Measurements from ENCODE around the gene TGIF1. TPM values are rescaled to one million over a fixed set of nuclear protein-coding genes. Genes with fewer than 3 reads are reported as not detected.
"Not testable (repeated sequence)": the region's sequence is repeated elsewhere in the genome, so short reads cannot be mapped to it uniquely, and the experiment has no call there.

Gene TGIF1
- total RNA-seq (2014; rRNA removed; shearing (Covaris generic)) = 241 and 264 TPM in 2 replicates

DNA sequence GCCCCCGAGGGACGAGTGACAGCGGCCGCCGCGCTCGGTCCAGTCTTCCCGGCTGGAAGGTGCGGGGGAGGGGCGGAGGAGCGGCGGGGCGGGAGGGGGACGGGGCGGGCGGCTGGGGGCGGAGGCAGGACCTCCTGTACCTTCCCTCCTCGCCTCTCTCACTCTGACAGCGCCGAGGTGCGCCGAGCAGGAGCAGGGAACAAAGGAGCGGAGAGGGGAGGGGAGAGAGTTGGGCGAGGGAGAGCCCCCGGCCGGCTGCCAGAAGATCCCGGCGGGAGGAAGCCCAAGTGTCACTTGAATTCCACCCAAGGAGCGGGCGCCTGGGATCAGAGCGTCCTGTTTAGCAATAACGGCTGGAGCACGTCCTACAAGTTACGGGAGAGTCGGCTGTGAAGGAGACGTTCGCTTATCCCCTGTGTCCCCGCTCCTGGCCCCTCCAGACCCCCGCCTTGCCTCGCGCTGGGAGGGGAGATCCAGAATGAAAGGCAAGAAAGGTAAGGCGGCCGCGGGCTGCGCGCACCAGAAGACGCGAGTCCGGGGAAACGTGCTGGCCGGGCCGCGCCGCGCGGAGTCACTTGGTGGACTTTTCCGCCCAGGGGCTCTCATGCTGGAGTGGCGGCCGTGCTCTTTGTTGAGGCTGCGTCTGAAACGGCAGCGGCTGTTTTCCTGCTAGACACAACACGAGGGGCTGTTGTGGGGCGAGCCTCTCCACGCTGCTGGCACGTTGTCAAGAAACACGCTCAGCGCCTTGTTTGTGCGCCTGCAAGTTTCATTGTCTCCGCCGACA, at the start of gene TGIF1:
TGIF1 (plus strand) TSS at position 161 of the 787 bp plus-strand sequence; CDS start at position 479, 318 bp downstream.
- DNase-seq (ENCODE audit: low spot score) = peak; percentile 87

DNA sequence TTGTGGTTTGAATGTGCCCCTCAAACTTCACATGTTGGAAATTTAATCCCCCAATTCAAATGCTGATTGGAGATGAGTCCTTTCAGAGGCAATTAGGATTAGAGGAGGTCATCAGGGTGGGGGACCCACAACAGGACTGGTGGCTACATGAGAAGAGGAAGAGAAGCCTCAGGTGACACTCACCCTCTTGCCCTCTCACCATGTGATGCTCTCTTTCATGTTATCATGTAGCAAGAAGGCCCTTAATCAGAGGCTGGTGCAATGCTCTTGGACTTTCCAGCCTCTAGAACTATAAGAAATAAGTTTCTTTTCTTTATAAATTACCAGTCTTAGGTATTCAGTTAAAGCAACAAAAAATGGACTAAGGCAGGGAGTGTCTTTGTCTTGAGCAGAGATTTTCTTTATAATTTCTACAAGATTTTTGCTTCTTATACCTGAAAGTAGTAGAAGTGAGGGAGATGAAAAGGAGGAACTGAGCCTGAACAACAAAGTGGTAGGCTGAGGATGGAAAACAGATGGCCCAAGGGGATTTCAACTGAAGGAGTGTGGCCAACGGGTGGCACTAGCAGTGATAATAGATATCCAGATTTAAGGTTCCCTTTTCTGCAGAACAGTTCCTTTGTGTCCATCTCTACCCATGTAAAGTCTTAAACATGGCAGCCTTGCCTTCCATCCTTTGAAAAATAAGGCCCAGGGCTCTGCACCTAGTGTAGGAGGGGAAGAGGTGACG, 49.2 kb upstream of the TGIF1 start:
- DNase-seq (ENCODE audit: low spot score) = no peak

GRCh38 chr18:3401669-3402620, 48.0 kb upstream of the TGIF1 start:
- DNase-seq (ENCODE audit: low spot score) = no peak

DNA sequence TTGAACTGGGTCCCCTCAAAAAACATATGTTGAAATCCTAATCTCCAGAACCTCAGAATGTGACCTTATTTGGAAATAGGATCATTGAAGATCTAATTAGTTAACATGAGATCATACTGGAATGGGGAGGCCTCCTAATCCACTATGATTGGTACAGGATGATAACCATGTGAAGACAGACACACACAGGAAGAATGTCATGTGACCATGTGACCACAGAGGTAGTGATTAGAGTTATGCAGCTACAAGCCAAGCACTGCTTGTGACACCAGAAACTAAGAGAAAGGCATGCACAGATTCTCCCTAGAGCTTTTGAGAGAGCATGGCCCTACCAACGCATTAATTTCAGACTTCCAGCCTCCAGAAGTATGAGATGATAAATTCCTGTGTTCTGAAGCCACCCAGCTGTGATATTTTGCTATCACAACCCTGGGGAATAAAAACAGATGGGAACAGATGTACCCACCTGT, 47.0 kb upstream of the TGIF1 start:
- DNase-seq (ENCODE audit: low spot score) = no peak

GRCh38 chr18:3405713-3406112, 44.3 kb upstream of the TGIF1 start:
- no peak for DNase-seq (ENCODE audit: low spot score)

GRCh38 chr18:3408107-3408506, 41.9 kb upstream of the TGIF1 start:
- no peak for DNase-seq (ENCODE audit: low spot score)

- no peak for DNase-seq (ENCODE audit: low spot score)
Measured at GRCh38 chr18:3409811-3410210, 40.2 kb upstream of the TGIF1 start.

GRCh38 chr18:3410273-3410672, 39.7 kb upstream of the TGIF1 start:
- DNase-seq (ENCODE audit: low spot score) = no peak

GRCh38 chr18:3410876-3411275, 39.1 kb upstream of the TGIF1 start:
- DNase-seq (ENCODE audit: low spot score) = not testable (repeated sequence)

DNA sequence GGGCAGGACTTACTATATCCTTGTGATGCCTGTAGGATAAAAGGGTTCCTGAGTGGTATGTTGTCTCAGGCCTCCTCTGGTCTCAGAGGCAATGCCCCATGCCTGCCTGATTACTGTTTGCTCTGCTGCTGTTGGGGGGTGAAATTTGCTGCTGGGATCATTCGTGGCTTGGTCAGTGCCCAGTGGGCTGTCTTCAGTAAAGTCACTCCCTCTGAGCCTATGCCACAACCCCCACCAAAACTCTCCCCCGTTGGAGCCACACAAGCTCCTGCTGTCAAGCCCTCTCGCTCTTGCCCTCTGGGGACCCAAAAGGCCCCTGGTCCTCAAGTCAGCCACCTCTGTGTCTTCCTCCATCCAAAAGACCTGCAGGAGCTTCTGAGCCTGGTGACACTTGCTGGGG, 38.6 kb upstream of the TGIF1 start:
- no peak for DNase-seq (ENCODE audit: low spot score)

- no peak for DNase-seq (ENCODE audit: low spot score)
Measured at GRCh38 chr18:3411854-3412268, 38.1 kb upstream of the TGIF1 start.

DNA sequence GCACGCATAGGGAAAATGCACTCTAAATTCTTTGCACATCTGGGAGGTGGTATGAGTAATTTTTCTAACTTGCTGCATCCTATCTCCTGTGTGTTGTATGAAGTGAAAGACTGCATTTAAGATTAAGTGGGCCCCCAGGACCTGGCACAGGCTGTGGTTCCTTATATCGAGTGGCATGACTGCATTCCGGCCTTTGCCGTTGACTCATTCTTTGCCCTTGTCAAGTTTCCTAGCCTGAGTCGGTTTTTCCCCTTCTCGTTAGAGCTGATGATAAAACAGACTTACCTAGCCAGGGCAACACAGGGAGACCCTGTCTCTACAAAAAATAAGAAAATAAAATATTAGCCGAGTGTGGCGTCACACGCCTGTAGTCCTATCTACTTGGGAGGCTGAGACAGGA, 37.4 kb upstream of the TGIF1 start:
- DNase-seq (ENCODE audit: low spot score) = peak; percentile 81

DNA sequence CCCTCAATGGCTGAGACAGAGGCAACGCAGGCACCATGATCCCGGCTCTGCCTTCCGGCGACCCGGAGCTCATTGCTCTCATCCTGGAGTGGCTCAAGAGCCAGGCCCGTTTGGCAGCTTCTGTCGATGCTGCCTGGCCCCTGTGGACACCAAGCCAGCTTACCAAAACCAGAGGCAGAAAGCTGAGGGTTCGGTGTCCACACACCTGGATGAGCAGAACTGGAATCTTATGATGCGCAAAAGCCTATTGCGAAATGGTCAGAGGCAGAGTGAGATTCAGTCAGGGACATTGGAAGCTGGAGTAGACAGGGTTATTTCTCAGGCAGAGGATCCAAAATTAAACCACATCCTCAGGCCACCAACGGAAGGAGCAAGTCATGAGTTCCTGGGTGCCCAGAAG, 34.9 kb upstream of the TGIF1 start:
- no peak for DNase-seq (ENCODE audit: low spot score)

GRCh38 chr18:3418083-3418482, 31.9 kb upstream of the TGIF1 start:
- DNase-seq (ENCODE audit: low spot score) = no peak

DNA sequence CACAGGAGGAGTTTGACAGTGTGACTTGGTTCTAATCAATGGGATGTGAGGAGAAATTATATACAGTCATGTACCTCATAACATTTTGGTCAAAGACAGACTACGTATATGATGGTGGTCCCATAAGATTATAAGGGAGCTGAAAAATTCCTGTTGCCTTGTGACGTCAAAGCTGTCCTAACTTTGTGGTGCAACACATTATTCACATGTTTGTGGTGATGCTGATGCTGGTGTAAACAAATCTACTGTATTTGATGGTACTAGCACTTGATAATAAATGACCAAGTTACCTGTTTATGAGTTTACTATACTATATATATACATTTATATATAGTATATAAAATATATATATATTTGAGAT, 29.1 kb upstream of the TGIF1 start:
- no peak for DNase-seq (ENCODE audit: low spot score)

DNA sequence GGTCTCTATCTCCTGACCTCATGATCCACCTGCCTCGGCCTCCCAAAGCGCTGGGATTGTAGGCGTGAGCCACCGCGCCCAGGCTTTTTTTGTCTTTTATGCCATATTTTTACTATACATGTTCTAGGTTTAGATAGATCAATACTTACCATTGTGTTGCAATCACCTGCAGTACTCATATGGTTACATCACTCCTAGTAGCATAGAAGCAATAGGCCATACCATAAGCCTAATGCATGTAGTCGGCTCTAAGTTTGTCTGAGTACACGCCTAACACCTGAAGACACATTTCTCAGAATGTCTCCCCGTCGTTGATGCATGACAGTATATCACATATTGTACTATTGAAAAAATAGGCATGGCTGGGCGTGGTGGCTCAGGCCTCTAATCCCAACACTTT, 27.1 kb upstream of the TGIF1 start:
- no peak for DNase-seq (ENCODE audit: low spot score)

GRCh38 chr18:3424280-3424890, 25.6 kb upstream of the TGIF1 start:
- peak; percentile 24 for DNase-seq (ENCODE audit: low spot score)

GRCh38 chr18:3425030-3425429, 24.9 kb upstream of the TGIF1 start:
- no peak for DNase-seq (ENCODE audit: low spot score)

- DNase-seq (ENCODE audit: low spot score) = no peak
Measured at GRCh38 chr18:3425446-3425845, 24.5 kb upstream of the TGIF1 start.

- DNase-seq (ENCODE audit: low spot score) = no peak
Measured at GRCh38 chr18:3426074-3426473, 23.9 kb upstream of the TGIF1 start.

- DNase-seq (ENCODE audit: low spot score) = no peak
Measured at GRCh38 chr18:3427944-3428343, 22.0 kb upstream of the TGIF1 start.

Data from HT-29 (cell line).